Stimulated activated CD8-positive, alpha-beta memory T cell treated with anti-CD3 and anti-CD28 coated beads, Interleukin-2, amount 100 ng/mL, for 1 hour (primary cell): Measurements from ENCODE around the gene HBP1.
"Not testable (repeated sequence)": the region's sequence is repeated elsewhere in the genome, so short reads cannot be mapped to it uniquely, and the experiment has no call there.

Experiments used
- DNase-seq, 2 donors: peaks; one replicate each; pipeline ENCODE4 v3.0.0-alpha.2; 2020; ENCODE audit warnings: low read depth in 2 of 2

HBP1 gene

DNA sequence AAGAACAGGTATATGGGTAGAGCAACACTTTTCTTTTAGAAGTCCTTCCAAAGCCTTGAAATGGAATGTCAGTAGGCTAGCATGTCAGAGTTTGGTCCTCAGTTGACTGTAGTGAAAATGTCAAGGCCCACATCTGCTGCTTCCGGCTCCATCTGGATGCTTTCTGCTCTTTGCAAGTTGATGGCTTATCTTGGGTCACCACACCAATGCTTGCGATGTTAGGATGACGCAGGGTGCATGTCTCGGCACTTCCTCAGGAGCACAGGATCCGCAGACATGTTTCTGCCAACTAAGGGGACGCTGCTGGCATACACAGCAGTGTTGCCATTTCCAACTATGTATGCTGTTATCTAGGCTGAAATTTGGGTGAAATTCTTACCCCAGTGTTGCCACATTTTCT lies 14.0 kb upstream of the HBP1 start:
- DNase-seq = no peak

DNA sequence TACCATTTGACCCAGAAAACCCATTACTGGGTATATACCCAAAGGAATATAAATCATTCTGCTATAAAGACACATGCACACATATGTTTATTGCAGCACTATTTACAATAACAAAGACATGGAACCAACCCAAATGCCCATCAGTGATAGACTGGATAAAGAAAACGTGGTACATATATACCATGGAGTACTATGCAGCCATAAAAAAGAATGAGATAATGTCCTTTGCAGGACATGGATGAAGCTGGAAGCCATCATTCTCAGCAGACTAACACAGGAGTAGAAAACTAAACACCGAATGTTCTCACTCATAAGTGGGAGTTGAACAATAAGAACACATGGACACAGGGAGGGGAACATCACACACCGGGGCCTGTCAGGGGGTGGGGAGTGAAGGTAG lies 13.1 kb upstream of the HBP1 start:
- not testable (repeated sequence) for DNase-seq

- no peak for DNase-seq
These were observed 11.7 kb upstream of the HBP1 start for GRCh38 chr7:107157091-107157490.

GRCh38 chr7:107158028-107158427 lies 10.8 kb upstream of the HBP1 start:
- DNase-seq = no peak

DNA sequence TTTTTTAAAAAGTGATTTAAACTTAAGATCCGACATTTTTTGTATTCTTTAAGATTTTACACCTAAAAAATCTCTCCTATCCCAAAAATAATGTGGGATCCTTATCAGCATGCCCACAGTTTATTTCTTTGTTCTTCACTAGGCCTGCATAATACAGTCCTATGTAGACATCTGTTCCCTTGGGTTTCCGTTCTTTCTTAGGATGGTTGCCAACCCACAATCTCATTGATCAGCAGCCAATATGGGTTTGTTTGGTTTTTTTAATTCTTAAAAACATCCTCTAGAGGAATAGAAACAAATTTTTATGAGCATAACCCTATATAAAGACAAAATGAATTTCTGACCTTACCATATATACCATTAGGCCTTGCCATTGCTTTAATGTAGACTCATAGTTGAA lies 8.4 kb upstream of the HBP1 start:
- no peak for DNase-seq

GRCh38 chr7:107161415-107161814 lies 7.4 kb upstream of the HBP1 start:
- no peak for DNase-seq

DNA sequence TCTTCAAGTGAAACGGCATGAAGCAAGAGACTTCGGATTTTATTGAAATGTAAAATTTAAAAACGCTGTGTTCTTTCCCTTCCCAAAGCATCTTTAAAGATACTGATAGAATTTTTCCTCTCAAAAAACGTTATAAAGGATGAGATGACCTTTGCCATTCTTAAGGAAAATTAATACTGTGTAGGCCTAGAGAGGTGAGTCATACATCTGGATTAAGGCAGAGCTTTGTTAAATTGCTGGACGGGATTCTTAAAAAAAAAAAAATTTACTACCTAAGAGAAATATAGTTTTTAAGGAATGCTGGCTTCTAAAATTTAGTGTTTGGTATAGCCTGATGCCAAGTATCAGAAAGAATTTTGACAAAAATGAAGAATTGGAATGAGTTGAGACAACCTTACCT lies 6.3 kb upstream of the HBP1 start:
- no peak for DNase-seq

DNA sequence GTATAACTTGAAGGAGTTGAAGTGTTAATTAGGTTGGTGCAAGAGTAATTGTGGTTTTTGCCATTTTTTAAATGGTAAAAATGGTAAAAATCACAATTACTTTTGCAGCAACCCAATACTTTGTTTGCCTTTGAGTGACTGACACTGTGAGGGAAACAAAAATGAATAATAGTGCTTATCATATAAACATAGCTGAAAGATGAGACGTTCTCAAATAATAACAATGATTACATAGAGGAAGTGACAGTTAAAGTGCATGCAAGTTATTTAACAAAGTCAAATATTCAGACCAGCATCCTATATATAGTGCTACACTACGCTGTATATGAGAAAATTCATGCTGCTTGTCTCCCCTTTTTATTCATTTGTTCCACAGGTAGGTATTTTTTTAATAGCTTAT lies 4.7 kb upstream of the HBP1 start:
- no peak for DNase-seq

GRCh38 chr7:107165341-107165740 lies 3.5 kb upstream of the HBP1 start:
- DNase-seq = no peak

DNA sequence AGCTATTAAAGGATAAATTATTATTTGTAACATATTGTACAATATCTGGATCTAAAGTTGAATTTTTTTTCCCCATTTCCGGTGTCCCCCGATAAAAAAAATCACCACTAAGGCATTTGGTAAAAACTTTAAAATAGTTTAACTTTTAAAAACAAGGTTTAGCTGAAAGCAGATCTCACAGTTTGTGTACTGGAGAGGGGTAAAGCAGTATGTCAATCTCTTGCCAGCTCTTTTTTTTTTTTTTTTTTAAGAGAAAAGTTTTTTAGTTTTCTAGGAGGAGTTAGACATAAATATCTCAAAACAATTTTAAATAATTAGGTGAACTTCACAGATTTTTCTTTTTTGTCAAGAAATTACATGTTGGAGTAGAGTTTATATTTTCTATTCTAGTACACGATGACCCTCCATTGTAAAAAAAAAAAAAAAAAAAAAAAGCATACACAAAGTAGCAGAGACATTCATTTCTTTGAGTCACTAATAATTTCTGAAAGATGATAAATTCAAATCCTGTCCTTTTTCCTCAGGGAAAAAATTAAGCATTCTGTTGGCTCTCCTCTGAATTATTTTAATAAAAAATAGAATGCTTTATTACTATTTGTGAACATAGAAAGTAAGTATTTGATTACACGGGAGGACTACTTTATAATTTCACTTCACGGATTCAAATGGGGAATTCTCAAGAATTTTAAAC lies 1.9 kb upstream of the HBP1 start:
- no peak for DNase-seq

DNA sequence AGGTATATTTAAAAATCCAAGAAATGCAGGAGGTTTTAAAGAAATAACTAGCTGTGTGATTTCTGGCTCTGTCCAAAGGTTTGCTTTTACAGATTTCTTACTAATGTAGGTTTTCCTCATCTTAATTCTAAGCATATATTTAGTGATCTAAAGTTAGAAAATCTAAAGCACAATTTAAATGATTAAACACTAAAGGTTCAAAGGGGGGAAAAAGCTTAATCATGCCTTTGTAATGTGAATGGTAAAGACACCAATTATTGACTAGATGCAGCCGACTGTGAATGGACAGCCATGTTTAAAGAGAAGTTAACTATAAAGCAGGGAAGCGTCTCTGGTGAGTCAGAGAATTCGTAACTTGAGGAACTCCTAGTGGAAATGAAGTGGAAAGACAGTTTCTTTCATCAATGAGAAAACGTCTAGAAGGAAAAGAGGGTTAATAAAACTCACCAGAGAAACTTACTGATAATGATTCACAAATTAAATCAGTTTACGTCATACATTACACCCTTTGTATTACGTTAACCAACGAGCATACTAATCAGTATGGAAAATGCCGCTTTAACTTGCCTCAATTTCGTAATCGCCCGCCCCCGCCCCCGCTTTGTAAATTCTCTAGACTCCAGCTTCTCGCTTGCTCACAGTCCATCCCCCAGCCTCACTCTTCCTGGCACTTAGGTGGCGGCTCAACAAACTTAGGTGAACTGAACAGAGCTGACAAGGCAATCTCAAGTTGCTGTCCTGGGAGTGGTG lies 1.1 kb upstream of the HBP1 start:
- no peak for DNase-seq

DNA sequence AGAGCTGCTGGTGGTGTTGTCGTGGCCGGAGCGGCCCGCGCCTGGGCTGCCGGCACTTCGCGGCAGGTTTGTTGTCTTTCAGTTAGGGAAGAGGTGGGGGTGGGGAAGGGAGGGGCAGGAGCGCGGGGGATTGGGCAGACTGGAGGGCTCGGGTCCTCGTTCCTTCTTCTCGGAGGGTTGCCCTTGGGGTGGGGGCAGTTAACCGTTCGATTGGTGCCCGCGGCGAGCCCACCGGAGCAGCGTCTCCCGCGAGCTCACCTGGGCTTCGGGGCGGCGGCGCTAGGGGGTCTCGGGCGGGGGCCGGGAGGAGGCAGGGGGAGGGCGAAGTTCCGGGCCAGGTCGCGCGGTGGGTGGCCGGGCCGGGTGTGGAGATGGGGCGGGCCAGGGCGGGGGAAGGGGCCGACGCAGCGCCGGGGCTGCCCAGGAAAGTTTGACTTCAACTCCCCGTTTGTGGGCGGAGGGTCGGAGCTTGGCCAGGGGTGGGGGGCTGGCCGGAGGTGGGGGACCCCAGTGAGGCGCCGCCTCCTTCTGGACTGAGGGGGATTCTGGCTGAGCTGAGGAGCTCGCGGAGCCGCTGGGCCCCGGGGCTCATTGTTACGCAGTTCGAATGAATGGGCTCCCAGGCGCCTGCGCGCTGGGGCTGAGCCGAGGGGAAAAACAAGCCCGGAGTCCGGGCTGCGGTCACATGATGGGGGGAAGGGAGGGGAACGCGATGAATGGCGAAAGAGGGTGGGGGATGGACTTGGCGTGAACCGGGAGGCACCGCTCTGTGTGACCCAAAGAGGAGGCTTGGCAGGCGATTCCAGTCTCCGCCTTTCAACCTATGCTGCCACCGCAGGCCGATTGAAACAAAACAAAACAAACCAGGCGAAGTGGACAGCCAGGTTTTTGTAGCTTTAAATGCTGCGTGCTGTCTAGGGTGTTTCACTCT lies 582 bp downstream of the HBP1 start:
- DNase-seq = peak; percentile 67 to 70

GRCh38 chr7:107170051-107170915 lies 1.5 kb downstream of the HBP1 start:
- DNase-seq = no peak

GRCh38 chr7:107171496-107171895 lies 2.7 kb downstream of the HBP1 start:
- DNase-seq = no peak

- DNase-seq = no peak
These were observed 3.7 kb downstream of the HBP1 start for GRCh38 chr7:107172276-107173032.

- no peak for DNase-seq
These were observed 4.4 kb downstream of the HBP1 start for GRCh38 chr7:107173191-107173590.

DNA sequence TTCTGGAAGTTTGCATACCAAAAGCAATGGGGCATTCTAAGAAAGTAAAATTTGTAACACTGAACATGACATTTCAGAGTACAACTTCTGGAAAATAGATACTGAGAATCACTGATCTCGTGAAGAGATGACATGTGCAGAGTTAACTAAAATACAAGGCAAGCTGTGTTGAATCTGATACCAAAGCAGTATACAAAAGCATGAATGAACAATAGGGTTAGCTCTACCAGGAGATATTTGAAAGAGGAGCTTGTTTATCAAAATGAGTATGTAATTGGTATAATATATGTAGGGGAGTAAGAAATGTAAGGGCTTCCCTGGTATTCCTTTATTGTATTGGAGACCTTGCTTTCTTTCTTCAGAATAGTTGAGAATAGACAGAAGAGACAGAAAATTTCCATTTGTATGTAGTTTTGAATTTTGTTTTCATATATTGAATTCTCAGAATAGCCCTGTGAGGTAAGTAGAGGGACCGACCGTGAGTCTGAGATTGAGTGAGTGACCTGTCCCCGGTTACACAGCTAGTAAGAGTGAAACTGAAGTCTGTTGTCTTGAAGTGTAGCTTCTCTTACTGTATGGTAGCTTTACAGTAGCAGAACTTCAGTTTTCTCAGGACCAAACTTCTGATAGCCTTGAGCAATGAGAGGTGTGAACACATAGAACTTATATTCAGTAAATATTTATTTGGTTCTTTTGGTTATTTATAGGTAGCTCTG lies 5.0 kb downstream of the HBP1 start:
- no peak for DNase-seq

DNA sequence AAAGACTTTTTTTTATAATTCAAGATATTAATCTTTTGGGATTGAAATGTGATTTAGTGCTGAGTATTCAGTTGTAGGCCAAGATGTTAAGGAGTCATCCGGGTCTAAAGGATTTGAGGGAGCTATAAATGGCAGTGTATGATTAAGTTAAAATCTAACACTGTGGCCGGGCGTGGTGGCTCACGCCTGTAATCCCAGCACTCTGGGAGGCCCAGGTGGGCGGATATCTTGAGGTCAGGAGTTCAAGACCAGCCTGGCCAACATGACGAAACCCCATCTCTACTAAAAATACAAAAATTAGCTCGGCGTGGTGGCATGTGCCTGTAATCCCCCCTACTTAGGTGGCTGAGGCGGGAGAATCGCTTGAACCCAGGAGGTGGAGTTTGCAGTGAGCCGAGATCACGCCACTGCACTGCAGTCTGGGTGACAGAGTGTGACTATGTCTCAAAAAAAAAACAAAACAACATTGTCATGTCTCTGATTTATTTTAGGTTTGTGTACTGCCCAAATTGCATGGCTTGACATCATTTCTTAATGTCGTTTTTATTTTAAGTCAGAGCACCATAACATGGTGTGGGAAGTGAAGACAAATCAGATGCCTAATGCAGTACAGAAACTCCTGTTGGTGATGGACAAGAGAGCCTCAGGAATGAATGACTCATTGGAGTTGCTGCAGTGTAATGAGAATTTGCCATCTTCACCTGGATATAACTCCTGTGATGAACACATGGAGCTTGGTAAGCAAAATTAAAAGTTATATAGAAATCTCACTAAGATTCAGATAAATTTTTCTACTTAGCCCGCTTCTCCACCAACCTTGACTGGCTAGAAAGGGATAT lies 10.7 kb downstream of the HBP1 start:
- no peak for DNase-seq

- peak; percentile 51 to 55 for DNase-seq
These were observed 11.6 kb downstream of the HBP1 start for GRCh38 chr7:107180378-107180777.
